Smooth muscle cell of the brain vasculature (primary cell): ENCODE data around the gene SANBR.

ENCODE experiments used
- DNase-seq: peaks from one replicate; pipeline ENCODE4 v3.0.0-alpha.2; 2012; ENCODE audit warnings: low read depth, low spot score

Gene SANBR

DNA sequence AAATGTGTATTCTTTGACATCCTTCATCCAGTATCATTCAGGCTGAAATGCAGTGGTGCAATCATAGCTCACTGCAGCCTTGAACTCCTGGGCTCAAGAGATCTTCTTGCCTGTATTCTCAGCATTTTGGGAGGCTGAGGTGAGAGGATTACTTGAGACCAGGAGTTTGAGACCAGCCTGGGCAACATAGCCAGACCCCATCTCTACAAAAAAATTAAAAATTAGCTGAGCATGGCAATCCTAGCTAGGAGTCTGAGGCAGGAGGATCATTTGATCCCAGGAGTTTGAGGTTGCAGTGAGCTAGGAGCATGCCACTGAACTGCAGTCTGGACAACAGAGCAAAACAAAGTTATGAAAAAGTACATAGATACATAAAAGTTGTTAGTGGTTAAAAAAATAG is 24.1 kb downstream of the SANBR start:
- DNase-seq, result no peak

- no peak for DNase-seq
These were observed 24.8 kb downstream of the SANBR start for GRCh38 chr2:61090386-61090921.

DNA sequence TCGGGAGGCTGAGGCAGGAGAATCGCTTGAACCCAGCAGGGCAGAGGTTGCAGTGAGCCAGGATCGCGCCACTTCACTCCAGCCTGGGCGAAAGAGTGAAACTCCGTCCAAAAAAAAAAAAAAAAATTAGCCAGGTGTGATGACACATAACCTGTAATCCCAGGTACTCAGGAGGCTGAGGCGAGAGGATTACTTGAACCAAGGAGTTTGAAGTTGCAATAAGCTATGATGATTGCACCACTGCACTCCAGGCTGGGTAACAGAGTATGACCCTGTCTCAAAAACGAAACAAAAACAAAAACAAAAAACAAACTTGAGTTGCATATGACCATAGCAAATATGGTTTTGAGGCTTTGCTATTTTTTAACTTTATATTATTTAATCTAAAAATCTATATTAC is 25.8 kb downstream of the SANBR start:
- DNase-seq, result no peak

DNA sequence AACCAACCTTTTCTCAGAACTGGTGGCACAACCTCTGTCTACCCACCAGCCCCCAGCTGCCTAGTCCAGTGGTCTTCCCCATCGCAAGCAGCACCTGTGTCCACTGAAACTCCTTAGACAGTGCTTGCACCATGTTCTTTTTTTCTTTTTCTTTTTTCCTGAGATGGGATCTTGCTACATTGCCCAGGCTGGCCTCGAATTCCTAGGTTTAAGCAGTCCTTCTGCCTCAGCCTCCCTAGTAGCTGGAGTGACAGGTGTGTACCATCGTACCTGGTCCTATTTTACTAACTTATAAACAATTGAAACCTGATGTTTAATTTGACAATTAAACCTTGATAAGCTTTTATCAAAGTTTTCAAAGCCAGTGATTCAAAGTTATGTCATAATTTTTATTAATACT is 30.8 kb downstream of the SANBR start:
- no peak for DNase-seq

DNA sequence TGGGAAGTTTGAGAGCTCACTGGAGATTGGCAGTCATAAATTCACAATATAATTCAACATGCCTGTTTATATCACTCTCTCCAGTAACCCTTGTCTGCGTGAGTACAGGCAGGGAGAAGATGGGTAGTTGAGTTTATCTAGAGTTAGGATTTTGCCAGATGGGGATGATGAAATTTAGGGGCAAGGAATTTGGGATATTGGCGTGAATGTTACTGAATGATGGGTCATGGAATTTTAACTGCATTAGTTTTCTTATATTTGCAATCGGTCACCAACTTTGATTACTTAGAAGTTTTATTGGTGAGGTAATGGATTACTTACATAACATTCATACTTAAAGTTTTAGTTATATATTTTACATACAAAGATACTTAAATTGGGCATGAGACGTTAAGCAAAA is 35.1 kb downstream of the SANBR start:
- no peak for DNase-seq

DNA sequence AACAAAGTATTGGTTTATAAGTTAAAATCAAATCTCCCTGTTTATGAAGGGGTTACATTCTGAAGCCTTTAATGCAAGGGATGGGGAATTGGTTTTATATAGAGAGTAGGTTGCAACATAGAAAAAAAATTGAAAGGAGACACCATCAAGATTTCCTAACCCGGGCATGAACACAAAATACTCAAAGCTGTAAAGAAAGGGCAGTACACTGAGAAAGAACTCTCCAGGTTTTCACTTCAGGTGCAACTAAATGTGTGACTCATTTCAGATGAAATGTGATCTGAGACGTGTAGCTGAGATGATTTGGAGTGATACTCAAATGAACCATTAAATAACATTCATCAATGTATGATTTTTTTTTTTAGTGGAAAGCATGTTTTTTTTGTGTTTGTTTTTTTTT is 43.6 kb downstream of the SANBR start:
- DNase-seq, result no peak

- DNase-seq, result no peak
These were observed 46.0 kb downstream of the SANBR start for GRCh38 chr2:61111708-61112107.

DNA sequence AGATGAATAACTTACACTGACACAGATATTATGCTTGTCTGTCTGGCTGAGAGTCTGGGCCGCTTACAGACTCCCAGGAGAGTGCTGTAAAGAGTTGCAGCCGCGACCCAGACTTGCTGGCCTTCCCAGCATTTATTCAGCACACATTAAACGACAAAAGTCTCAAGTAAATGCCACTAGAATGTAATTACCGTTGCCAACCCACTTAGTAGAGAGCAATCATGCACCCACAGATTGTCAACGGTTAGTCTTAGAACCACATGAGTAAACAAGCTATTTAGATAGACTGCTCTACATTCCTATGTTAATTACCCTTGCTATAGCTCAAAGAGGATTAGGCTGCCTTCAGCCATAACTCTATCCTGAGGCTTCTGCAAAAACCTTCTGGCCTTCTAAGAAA is 48.5 kb downstream of the SANBR start:
- no peak for DNase-seq
